GM13977 (cell line): ENCODE results near the gene SPEF2.

Experiments used
- DNase-seq: peaks from one replicate; pipeline ENCODE4 v3.0.0; 2012; ENCODE audit warnings: low spot score
- CTCF ChIP-seq: IDR thresholded peaks from 2 replicates; pipeline ENCODE4 v1.5.1; 2012; ENCODE audit warnings: mild to moderate bottlenecking, control low read depth; ENCODE audit not compliant: insufficient read depth; ENCODE audit errors: extremely low read depth, missing control alignments
- in situ Hi-C: fragments of 300-500 bp; cut with MboI; formaldehyde crosslinking; loops from one replicate; pipeline ENCODE4 v1.12.0; 2022; ENCODE audit warnings: low sequenced_read_pairs, low pct_unique_long_range_greater_than_20kb, mixed read lengths, inconsistent platforms; ENCODE audit not compliant: unreplicated experiment

SPEF2 gene

GRCh38 chr5:35617435-35618303, at the start of gene SPEF2:
Gene SPEF2, plus strand, starts transcription at chr5:35617863. Its CDS starts 135 bp downstream, at chr5:35617998.
- TF ChIP-seq CTCF = peak; percentile 72
- in situ Hi-C loops = no loop called here
- peak; percentile 75 for DNase-seq

- TF ChIP-seq CTCF = no peak
- DNase-seq = no peak
- in situ Hi-C loops = no loop called here
Measured at GRCh38 chr5:35575578-35575977, 42.1 kb upstream of the SPEF2 start.

GRCh38 chr5:35587419-35587818, 30.2 kb upstream of the SPEF2 start:
- in situ Hi-C loops = no loop called here
- no peak for TF ChIP-seq CTCF
- DNase-seq = no peak

- in situ Hi-C loops = no loop called here
- TF ChIP-seq CTCF = no peak
Measured at GRCh38 chr5:35593338-35593737, 24.3 kb upstream of the SPEF2 start.

GRCh38 chr5:35598707-35599370, 18.8 kb upstream of the SPEF2 start:
- DNase-seq = no peak
- TF ChIP-seq CTCF = no peak
- in situ Hi-C loops = no loop called here

More at GRCh38 chr5:35593338-35593737, 24.3 kb upstream of the SPEF2 start:
- no peak for DNase-seq

GRCh38 chr5:35600591-35600990, 17.1 kb upstream of the SPEF2 start:
- DNase-seq = no peak
- TF ChIP-seq CTCF = no peak
- in situ Hi-C loops = no loop called here
